ENCODE measurements around the gene HOXA3. TPM values are rescaled to one million over a fixed set of nuclear protein-coding genes. Genes with fewer than 3 reads are reported as not detected.

The HOXA3 gene
- total RNA-seq, 4 donors from 2014 or later, result 3.6 to 8.7 (median 6.6) TPM

GRCh38 chr7:27094304-27095049 is 57.9 kb downstream of the HOXA3 start:
- H3K9me3 ChIP-seq, result no peaks in the 10 kb centered on the region
- no peak for DNase-seq
- TF ChIP-seq POLR2A (IDR thresholded peaks at IDR 0.05) (no peak), CTCF (IDR thresholded peaks at IDR 0.05) (no peak)
- H3K36me3 ChIP-seq, result no peaks in the 10 kb centered on the region
- peaks cover 0 to 10% (median 0%) of the 10 kb centered on the region in 4 donors for H3K27me3 ChIP-seq
- WGBS, 2 donors, result 66 to 81% methylated on average over 18 to 20 of the region's 29 CpGs
- peaks cover 0 to 47% (median 3%) of the 10 kb centered on the region in 3 donors for H3K4me1 ChIP-seq
- no peak overlapping the region for H3K27ac ChIP-seq
- intact Hi-C loops (cut with DNase I), result loop anchor here (5.0 kb wide), 1 partner anchor 232 kb away; the partner anchor contains the start of gene SKAP2
- peak overlapping the region in 2 of 4 donors; percentile 88 to 95 for H3K4me3 ChIP-seq

GRCh38 chr7:27093184-27093895 is 59.0 kb downstream of the HOXA3 start:
- TF ChIP-seq POLR2A (IDR thresholded peaks at IDR 0.05), result no peak
- TF ChIP-seq CTCF (IDR thresholded peaks at IDR 0.05), result no peak
- H3K36me3 ChIP-seq, result no peaks in the 10 kb centered on the region
- peaks cover 0 to 39% (median 3%) of the 10 kb centered on the region in 3 donors for H3K4me1 ChIP-seq
- DNase-seq, result no peak
- intact Hi-C loops (cut with DNase I), result no loop called here
- H3K27ac ChIP-seq, result no peak overlapping the region
- no peaks in the 10 kb centered on the region for H3K9me3 ChIP-seq
- peaks cover 0 to 20% (median under 1%) of the 10 kb centered on the region in 4 donors for H3K27me3 ChIP-seq
- H3K4me3 ChIP-seq, result no peak overlapping the region
- 76 to 77% methylated on average over 6 of the region's 6 CpGs for WGBS, 2 donors

- no peak overlapping the region for H3K27ac ChIP-seq
- no peak overlapping the region for H3K4me3 ChIP-seq
- 84 to 95% methylated on average over 1 of the region's 1 CpG for WGBS, 2 donors
- H3K27me3 ChIP-seq, result peaks cover 0 to 25% (median 3%) of the 10 kb centered on the region in 4 donors
- peaks cover 0 to 39% (median 3%) of the 10 kb centered on the region in 3 donors for H3K4me1 ChIP-seq
- no peak for TF ChIP-seq CTCF (IDR thresholded peaks at IDR 0.05)
- no peak for TF ChIP-seq POLR2A (IDR thresholded peaks at IDR 0.05)
- intact Hi-C loops (cut with DNase I), result no loop called here
- DNase-seq, result no peak
- no peaks in the 10 kb centered on the region for H3K36me3 ChIP-seq
- H3K9me3 ChIP-seq, result no peaks in the 10 kb centered on the region
Measured at GRCh38 chr7:27092819-27093110, 59.6 kb downstream of the HOXA3 start.

- DNase-seq, result no peak
- intact Hi-C loops (cut with DNase I), result no loop called here
- peaks cover 0 to 33% (median 0%) of the 10 kb centered on the region in 3 donors for H3K4me1 ChIP-seq
- TF ChIP-seq POLR2A (IDR thresholded peaks at IDR 0.05) (no peak), CTCF (IDR thresholded peaks at IDR 0.05) (no peak)
- no peaks in the 10 kb centered on the region for H3K36me3 ChIP-seq
- H3K9me3 ChIP-seq, result no peaks in the 10 kb centered on the region
- H3K27me3 ChIP-seq, result peaks cover 0 to 31% (median 4%) of the 10 kb centered on the region in 4 donors
- no peak overlapping the region for H3K4me3 ChIP-seq
- WGBS, 2 donors, result 67 to 72% methylated on average over 8 to 9 of the region's 9 CpGs
- no peak overlapping the region for H3K27ac ChIP-seq
Measured at GRCh38 chr7:27091941-27092818, 60.2 kb downstream of the HOXA3 start.

Measured in esophagus squamous epithelium (tissue), 5 donors.